GM12878 (cell line): ENCODE data around the gene PSENEN. TPM values are rescaled to one million over a fixed set of nuclear protein-coding genes. Genes with fewer than 3 reads are reported as not detected.
A peak's percentile ranks its signal among the peaks of the same experiment; 100 is the strongest.

Source experiments
- BCL11A ChIP-seq: IDR thresholded peaks from 2 replicates; pipeline ENCODE4 v1.6.1; 2011; ENCODE audit warnings: low read depth, low read length
- CHD2 ChIP-seq: IDR thresholded peaks from 2 replicates; pipeline ENCODE4 v1.6.1; 2011; ENCODE audit warnings: low read depth, low read length, improper control_type of control experiment, borderline replicate concordance
- EED ChIP-seq: sonication (generic); IDR thresholded peaks from 2 replicates; pipeline ENCODE4 v1.6.1; 2016; ENCODE audit warnings: antibody characterized with exemption, low read depth
- EP300 ChIP-seq, 2 experiments: fragments of 150-350 bp in 1 of 2; IDR thresholded peaks; 2 replicates each; pipeline ENCODE4 v1.6.1; 2011 to 2012; ENCODE audit warnings: low read depth in 2 of 2, low read length in 2 of 2, borderline replicate concordance in 1 of 2, improper control_type of control experiment in 1 of 2, inconsistent platforms in 1 of 2; ENCODE audit not compliant: control insufficient read depth in 1 of 2
- HDAC2 ChIP-seq: fragments of 200-600 bp; sonication (generic); IDR thresholded peaks from 2 replicates; pipeline ENCODE4 v1.6.1; 2017
- LARP7 ChIP-seq: fragments of 450-650 bp; IDR thresholded peaks from 2 replicates; pipeline ENCODE4 v1.6.1; 2017; ENCODE audit warnings: mild to moderate bottlenecking
- NRF1 ChIP-seq: conservative IDR thresholded peaks from 2 replicates; pipeline ENCODE4 v1.6.1; 2011; ENCODE audit warnings: mild to moderate bottlenecking, low read depth, low read length, improper control_type of control experiment
- PAX5 ChIP-seq: IDR thresholded peaks from 2 replicates; pipeline ENCODE4 v1.6.1; 2011; ENCODE audit warnings: low read depth, low read length, borderline replicate concordance
- REST ChIP-seq: IDR thresholded peaks from 2 replicates; pipeline ENCODE4 v1.6.1; 2012; ENCODE audit warnings: mild to moderate bottlenecking, low read depth, low read length
- RUNX3 ChIP-seq: IDR thresholded peaks from 2 replicates; pipeline ENCODE4 v1.6.1; 2012; ENCODE audit warnings: low read length, inconsistent platforms
- SMAD5 ChIP-seq: IDR thresholded peaks from 2 replicates; pipeline ENCODE4 v1.6.1; 2016; ENCODE audit warnings: antibody characterized with exemption, low read depth
- TBL1XR1 ChIP-seq: IDR thresholded peaks from 2 replicates; pipeline ENCODE4 v1.6.1; 2012; ENCODE audit warnings: low read depth, low read length, improper control_type of control experiment
- ZBTB4 ChIP-seq: fragments of 450-650 bp; formaldehyde crosslinking; IDR thresholded peaks from 2 replicates; pipeline ENCODE4 v1.4.0; 2022; ENCODE audit warnings: mild to moderate bottlenecking, moderate library complexity
- ZNF217 ChIP-seq: fragments of 450-650 bp; IDR thresholded peaks from 2 replicates; pipeline ENCODE4 v1.6.1; 2017; ENCODE audit warnings: antibody characterized with exemption, mild to moderate bottlenecking
- polyA plus RNA-seq, 11 experiments: library from polyadenylated mRNA; depleted of rRNA in 4 of 11; unstranded in 6 of 11; stranded (reverse) in 5 of 11; fragments of >200 nt; fragmentation: Nextera tagmentation in 4 of 11; fragmentation: Illumina TruSeq in 1 of 11; extraction: Ambion mirVana in 4 of 11; extraction: Trizol in 1 of 11; gene quantifications; 1 replicate in 1 of 11; 2 replicates in 10 of 11; pipeline versions ENCODE4 v1.2.1 to v1.2.3, GENCODE V29; 2011 to 2016; ENCODE audit warnings: inconsistent platforms in 2 of 11, missing spikeins in 2 of 11, low read depth in 1 of 11
- total RNA-seq, 4 experiments: library from RNA; depleted of rRNA in 3 of 4; stranded (reverse); fragments of >200 nt in 3 of 4; fragmentation: Illumina TruSeq in 1 of 4; extraction: Trizol in 1 of 4; gene quantifications; 2 replicates each; pipeline versions ENCODE4 v1.2.1 to v1.2.3, GENCODE V29; 2013 to 2021
- TF ChIP-seq, protein P1 (sequence below): IDR thresholded peaks from 2 replicates; pipeline ENCODE4 v1.6.1; 2011; ENCODE audit warnings: borderline replicate concordance, low read depth, mild to moderate bottlenecking, moderate library complexity, low read length; ENCODE audit not compliant: insufficient read depth, poor library complexity, severe bottlenecking
- TF ChIP-seq, protein P2 (sequence below): fragments of 450-650 bp; IDR thresholded peaks from 2 replicates; pipeline ENCODE4 v1.6.1; 2017; ENCODE audit warnings: mild to moderate bottlenecking, moderate library complexity

Gene PSENEN
- total and polyA plus RNA-seq, 10 of the 15 experiments (the other 5 are each of a cell fraction or from before 2014, with no cell fraction given) = 14.4 to 178 (median 43.5) TPM

GRCh38 chr19:35717665-35718344 is 27.6 kb upstream of the PSENEN start, which contains the start of gene KMT2B (continued):
- no peak for TF ChIP-seq NRF1
- TF ChIP-seq PAX5 = no peak
- peak; percentile 55 for TF ChIP-seq RUNX3
- TF ChIP-seq EED = no peak
- TF ChIP-seq, protein P1, sequence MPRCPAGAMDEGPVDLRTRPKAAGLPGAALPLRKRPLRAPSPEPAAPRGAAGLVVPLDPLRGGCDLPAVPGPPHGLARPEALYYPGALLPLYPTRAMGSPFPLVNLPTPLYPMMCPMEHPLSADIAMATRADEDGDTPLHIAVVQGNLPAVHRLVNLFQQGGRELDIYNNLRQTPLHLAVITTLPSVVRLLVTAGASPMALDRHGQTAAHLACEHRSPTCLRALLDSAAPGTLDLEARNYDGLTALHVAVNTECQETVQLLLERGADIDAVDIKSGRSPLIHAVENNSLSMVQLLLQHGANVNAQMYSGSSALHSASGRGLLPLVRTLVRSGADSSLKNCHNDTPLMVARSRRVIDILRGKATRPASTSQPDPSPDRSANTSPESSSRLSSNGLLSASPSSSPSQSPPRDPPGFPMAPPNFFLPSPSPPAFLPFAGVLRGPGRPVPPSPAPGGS = no peak
- TF ChIP-seq CHD2 = 0 out of 2 replicates have a peak, but pooled peaks have one; percentile 1
- TF ChIP-seq EP300 (IDR thresholded peaks at IDR 0.05; ENCODE audit: borderline replicate concordance in 1 of 2, control insufficient read depth in 1 of 2, low read depth in 2 of 2, low read length in 2 of 2) = no peak
- TF ChIP-seq ZNF217 = no peak
- no peak for TF ChIP-seq HDAC2
- no peak for TF ChIP-seq SMAD5
- peak; percentile 29; the same call in 1 of the 2 replicates for TF ChIP-seq TBL1XR1
- no peak for TF ChIP-seq REST
- peak; percentile 72 for TF ChIP-seq LARP7
- no peak for TF ChIP-seq ZBTB4 (CRISPR knock-in tag)
- no peak for TF ChIP-seq BCL11A
- TF ChIP-seq, protein P2, sequence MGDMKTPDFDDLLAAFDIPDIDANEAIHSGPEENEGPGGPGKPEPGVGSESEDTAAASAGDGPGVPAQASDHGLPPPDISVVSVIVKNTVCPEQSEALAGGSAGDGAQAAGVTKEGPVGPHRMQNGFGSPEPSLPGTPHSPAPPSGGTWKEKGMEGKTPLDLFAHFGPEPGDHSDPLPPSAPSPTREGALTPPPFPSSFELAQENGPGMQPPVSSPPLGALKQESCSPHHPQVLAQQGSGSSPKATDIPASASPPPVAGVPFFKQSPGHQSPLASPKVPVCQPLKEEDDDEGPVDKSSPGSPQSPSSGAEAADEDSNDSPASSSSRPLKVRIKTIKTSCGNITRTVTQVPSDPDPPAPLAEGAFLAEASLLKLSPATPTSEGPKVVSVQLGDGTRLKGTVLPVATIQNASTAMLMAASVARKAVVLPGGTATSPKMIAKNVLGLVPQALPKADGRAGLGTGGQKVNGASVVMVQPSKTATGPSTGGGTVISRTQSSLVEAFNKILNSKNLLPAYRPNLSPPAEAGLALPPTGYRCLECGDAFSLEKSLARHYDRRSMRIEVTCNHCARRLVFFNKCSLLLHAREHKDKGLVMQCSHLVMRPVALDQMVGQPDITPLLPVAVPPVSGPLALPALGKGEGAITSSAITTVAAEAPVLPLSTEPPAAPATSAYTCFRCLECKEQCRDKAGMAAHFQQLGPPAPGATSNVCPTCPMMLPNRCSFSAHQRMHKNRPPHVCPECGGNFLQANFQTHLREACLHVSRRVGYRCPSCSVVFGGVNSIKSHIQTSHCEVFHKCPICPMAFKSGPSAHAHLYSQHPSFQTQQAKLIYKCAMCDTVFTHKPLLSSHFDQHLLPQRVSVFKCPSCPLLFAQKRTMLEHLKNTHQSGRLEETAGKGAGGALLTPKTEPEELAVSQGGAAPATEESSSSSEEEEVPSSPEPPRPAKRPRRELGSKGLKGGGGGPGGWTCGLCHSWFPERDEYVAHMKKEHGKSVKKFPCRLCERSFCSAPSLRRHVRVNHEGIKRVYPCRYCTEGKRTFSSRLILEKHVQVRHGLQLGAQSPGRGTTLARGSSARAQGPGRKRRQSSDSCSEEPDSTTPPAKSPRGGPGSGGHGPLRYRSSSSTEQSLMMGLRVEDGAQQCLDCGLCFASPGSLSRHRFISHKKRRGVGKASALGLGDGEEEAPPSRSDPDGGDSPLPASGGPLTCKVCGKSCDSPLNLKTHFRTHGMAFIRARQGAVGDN = peak; percentile 44
